Activated CD4-positive, CD25-positive, alpha-beta regulatory T cell (primary cell): Measurements from ENCODE around the gene S100A4.

Experiments
- DNase-seq, 4 experiments: peaks; one replicate each; lab custom pipeline; 2025; lab: John Stamatoyannopoulos, UW

Gene S100A4

DNA sequence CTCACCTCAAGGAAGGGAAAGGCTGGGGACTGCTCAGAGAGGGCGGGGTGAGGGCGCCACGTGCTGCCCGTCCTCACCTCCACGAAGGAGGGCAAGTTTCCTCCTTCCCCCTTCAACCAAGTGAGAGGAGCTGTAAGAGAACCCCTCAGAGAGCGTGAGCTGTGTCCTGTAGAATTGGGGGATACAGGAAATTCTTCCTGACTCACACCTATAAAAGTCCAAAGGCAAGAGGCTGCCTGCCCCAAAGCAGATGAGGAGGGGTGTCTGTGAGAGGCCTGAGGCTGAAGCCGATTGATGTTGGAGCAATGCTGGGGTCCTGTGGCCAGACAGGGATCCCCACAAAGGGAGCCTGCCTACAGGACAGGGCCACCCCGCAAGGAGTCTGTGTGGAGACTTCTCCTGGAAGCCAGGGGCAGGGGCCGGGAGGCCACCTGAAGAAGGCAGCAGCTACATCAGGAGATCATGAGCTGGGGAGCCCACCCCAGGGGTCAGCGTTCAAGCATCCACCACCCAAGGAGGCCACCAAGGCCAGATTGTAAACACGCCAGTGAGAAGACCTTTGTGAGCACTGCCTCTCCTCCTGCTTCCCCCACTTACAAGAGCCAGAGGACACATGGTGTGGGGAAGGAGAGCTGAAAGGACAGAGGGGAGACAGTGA is 37.6 kb downstream of the S100A4 start:
- no peak for DNase-seq

DNA sequence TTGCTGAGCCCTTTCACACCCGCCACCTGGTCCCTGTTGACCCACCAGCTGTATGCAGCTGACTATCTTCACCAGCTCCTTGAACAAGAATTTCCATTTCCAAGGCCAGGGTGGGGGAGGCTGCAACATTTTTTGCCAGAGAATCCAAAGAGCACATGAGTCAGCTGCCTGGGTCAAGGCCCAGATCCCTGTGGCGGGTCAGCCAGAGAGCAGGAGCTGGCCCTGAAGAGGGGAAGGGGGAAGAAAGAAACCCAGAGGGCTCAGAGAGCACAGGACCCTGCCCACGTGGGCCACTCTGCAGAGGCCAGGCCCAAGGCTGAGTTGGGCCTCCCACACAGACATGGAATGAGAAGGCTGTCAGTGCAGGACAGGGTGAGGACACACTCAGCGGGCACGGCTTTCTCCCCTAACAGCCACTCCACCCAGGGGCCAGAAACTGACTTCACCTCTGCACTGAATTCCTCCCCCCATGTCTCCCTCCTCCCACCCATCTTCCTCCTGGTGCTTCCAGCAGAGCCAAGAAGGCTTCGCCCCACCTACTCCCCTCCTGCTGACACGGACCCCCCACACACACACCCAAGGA is 38.7 kb downstream of the S100A4 start:
- no peak for DNase-seq

DNA sequence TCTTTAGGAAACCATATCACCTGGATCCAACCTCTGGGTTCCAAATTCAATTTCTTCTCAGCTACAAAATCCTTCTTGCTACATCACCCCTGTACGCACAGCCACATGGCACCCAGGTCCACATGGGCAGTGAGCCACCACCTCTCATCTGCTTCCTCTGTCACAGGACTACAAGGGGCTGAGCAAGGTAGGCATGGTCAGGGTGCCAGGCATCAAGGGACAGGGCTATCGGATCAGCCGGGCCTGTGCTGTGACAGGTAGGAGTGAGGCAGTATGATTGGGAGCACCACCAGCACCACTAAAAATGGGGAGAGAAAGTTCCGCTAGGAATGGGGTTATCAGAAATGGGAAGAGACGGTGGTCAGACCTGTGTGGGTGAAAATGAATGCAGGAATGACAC is 39.2 kb downstream of the S100A4 start:
- no peak for DNase-seq

GRCh38 chr1:153505576-153505975 is 40.0 kb downstream of the S100A4 start:
- no peak for DNase-seq

DNA sequence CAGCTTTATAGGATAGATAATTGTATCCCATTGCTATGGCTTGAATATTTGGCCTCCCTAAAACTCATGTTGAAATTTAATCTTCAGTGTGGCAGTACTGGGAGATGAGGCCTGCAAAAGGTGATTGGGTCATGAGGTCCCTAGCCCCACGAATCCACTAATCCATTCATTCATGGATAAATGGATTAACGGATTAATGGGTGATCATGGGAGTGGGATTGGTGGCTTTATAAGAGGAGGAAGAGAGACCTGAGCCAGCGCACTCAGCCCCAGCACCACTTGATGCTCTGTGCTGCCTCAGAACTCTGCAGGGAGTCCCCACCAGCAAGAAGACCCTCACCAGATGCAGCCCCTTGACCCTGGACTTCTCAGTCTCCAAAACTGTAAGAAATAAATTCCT is 41.8 kb downstream of the S100A4 start:
- no peak for DNase-seq

GRCh38 chr1:153498746-153499145 is 46.9 kb downstream of the S100A4 start:
- DNase-seq = no peak

GRCh38 chr1:153495536-153495935 is 50.1 kb downstream of the S100A4 start:
- no peak for DNase-seq

- peak; percentile 42 to 78 (median 61) for DNase-seq
These were observed 50.5 kb downstream of the S100A4 start for GRCh38 chr1:153494976-153495535.
